Measurements from ENCODE around the gene NMT1. TPM values are rescaled to one million over a fixed set of nuclear protein-coding genes. Genes with fewer than 3 reads are reported as not detected.
A peak's percentile ranks its signal among the peaks of the same experiment; 100 is the strongest.

NMT1 gene
- total and polyA plus RNA-seq, 2 of the 13 experiments (the other 11 are each of a cell fraction or from before 2014, with no cell fraction given) = 75.7 to 142 TPM

DNA sequence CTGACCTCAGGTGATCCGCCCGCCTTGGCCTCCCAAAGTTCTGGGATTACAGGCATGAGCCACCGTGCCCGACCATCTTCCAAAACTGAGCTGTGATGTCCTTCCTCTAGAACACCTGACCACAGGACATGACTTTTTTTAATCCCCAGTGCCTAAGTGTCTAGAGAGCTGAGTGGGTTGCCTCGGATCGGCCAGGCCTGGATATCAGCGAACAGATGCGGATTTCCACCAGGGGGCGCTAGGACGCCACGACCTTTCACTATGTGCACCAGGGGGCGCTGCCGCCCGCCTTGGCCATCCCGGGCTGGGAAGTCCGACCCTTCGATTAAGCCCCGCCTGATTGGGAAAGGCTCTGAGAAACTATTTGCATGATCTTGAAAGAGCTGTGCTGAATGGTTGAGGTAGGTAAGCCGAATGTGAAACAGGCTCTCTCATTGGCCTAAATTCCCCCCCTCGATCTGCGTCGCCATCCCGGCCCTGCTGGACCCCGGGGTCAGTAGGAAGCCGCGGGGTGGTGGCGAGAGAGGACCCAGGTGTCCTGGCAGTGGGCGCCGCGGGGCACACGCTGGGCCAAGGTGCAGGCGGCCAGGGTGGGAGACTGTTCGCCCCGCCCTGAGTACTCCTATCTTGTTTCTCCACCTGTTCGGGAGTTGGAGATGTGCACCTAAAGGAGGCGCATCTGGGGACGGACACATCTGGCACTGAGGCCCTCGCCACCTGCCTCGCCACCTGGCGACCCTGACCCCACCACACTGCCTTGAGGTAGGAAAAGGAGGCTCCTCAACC lies 74.3 kb downstream of the NMT1 start, which contains the start of gene ACBD4 (continued):
- TF ChIP-seq, protein P1, sequence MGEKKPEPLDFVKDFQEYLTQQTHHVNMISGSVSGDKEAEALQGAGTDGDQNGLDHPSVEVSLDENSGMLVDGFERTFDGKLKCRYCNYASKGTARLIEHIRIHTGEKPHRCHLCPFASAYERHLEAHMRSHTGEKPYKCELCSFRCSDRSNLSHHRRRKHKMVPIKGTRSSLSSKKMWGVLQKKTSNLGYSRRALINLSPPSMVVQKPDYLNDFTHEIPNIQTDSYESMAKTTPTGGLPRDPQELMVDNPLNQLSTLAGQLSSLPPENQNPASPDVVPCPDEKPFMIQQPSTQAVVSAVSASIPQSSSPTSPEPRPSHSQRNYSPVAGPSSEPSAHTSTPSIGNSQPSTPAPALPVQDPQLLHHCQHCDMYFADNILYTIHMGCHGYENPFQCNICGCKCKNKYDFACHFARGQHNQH (CRISPR knock-in tag; IDR thresholded peaks at IDR 0.05) = peak; percentile 93
- TF ChIP-seq, protein P2, sequence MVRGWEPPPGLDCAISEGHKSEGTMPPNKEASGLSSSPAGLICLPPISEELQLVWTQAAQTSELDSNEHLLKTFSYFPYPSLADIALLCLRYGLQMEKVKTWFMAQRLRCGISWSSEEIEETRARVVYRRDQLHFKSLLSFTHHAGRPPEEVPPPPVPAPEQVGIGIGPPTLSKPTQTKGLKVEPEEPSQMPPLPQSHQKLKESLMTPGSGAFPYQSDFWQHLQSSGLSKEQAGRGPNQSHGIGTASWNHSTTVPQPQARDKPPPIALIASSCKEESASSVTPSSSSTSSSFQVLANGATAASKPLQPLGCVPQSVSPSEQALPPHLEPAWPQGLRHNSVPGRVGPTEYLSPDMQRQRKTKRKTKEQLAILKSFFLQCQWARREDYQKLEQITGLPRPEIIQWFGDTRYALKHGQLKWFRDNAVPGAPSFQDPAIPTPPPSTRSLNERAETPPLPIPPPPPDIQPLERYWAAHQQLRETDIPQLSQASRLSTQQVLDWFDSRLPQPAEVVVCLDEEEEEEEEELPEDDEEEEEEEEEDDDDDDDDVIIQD (CRISPR knock-in tag; IDR thresholded peaks at IDR 0.05; ENCODE audit: low read depth) = peak; percentile 91
- TF ChIP-seq CBX5 (CRISPR knock-in tag; IDR thresholded peaks at IDR 0.05; ENCODE audit: borderline replicate concordance) (peak; percentile 89; the same call in 1 of the 2 replicates), PLRG1 (conservative IDR thresholded peaks at IDR 0.05) (no peak), TP53 (CRISPR knock-in tag; conservative IDR thresholded peaks at IDR 0.05) (peak; percentile 62; the same call in 1 of the 2 replicates), PAX8 (CRISPR knock-in tag; IDR thresholded peaks at IDR 0.05; ENCODE audit: borderline replicate concordance) (peak; percentile 81; the same call in 1 of the 2 replicates), FOXP1 (IDR thresholded peaks at IDR 0.05) (no peak), FOXP1 (CRISPR knock-in tag; IDR thresholded peaks at IDR 0.05) (peak; percentile 38), ZNF768 (CRISPR knock-in tag; IDR thresholded peaks at IDR 0.05) (peak; percentile 77; the same call in 1 of the 2 replicates), KDM4B (CRISPR knock-in tag; IDR thresholded peaks at IDR 0.05) (peak; percentile 89; the same call in 1 of the 2 replicates), ZNF781 (CRISPR knock-in tag; IDR thresholded peaks at IDR 0.05; ENCODE audit: borderline replicate concordance, not compliant biosample characterization) (peak; percentile 50), CCAR2 (optimal IDR thresholded peaks at IDR 0.05; ENCODE audit: low read depth, low read length) (peak; percentile 49)
- TF ChIP-seq, protein P3, sequence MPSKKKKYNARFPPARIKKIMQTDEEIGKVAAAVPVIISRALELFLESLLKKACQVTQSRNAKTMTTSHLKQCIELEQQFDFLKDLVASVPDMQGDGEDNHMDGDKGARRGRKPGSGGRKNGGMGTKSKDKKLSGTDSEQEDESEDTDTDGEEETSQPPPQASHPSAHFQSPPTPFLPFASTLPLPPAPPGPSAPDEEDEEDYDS (CRISPR knock-in tag; IDR thresholded peaks at IDR 0.05) = peak; percentile 86
- TF ChIP-seq, protein P4, sequence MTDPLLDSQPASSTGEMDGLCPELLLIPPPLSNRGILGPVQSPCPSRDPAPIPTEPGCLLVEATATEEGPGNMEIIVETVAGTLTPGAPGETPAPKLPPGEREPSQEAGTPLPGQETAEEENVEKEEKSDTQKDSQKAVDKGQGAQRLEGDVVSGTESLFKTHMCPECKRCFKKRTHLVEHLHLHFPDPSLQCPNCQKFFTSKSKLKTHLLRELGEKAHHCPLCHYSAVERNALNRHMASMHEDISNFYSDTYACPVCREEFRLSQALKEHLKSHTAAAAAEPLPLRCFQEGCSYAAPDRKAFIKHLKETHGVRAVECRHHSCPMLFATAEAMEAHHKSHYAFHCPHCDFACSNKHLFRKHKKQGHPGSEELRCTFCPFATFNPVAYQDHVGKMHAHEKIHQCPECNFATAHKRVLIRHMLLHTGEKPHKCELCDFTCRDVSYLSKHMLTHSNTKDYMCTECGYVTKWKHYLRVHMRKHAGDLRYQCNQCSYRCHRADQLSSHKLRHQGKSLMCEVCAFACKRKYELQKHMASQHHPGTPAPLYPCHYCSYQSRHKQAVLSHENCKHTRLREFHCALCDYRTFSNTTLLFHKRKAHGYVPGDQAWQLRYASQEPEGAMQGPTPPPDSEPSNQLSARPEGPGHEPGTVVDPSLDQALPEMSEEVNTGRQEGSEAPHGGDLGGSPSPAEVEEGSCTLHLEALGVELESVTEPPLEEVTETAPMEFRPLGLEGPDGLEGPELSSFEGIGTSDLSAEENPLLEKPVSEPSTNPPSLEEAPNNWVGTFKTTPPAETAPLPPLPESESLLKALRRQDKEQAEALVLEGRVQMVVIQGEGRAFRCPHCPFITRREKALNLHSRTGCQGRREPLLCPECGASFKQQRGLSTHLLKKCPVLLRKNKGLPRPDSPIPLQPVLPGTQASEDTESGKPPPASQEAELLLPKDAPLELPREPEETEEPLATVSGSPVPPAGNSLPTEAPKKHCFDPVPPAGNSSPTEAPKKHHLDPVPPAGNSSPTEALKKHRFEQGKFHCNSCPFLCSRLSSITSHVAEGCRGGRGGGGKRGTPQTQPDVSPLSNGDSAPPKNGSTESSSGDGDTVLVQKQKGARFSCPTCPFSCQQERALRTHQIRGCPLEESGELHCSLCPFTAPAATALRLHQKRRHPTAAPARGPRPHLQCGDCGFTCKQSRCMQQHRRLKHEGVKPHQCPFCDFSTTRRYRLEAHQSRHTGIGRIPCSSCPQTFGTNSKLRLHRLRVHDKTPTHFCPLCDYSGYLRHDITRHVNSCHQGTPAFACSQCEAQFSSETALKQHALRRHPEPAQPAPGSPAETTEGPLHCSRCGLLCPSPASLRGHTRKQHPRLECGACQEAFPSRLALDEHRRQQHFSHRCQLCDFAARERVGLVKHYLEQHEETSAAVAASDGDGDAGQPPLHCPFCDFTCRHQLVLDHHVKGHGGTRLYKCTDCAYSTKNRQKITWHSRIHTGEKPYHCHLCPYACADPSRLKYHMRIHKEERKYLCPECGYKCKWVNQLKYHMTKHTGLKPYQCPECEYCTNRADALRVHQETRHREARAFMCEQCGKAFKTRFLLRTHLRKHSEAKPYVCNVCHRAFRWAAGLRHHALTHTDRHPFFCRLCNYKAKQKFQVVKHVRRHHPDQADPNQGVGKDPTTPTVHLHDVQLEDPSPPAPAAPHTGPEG (CRISPR knock-in tag; IDR thresholded peaks at IDR 0.05) = peak; percentile 67; the same call in 1 of the 2 replicates
- TF ChIP-seq, protein P5, sequence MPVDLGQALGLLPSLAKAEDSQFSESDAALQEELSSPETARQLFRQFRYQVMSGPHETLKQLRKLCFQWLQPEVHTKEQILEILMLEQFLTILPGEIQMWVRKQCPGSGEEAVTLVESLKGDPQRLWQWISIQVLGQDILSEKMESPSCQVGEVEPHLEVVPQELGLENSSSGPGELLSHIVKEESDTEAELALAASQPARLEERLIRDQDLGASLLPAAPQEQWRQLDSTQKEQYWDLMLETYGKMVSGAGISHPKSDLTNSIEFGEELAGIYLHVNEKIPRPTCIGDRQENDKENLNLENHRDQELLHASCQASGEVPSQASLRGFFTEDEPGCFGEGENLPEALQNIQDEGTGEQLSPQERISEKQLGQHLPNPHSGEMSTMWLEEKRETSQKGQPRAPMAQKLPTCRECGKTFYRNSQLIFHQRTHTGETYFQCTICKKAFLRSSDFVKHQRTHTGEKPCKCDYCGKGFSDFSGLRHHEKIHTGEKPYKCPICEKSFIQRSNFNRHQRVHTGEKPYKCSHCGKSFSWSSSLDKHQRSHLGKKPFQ (CRISPR knock-in tag; IDR thresholded peaks at IDR 0.05; ENCODE audit: insufficient replicate concordance) = peak; percentile 82

Data from HepG2 (cell line).